DMS53 treated with DMSO at 0.1 percent for 48 hours (cell line): ENCODE measurements around the gene FGGY.

Source experiments
- DNase-seq: peaks from one replicate; lab custom pipeline; 2025; ENCODE audit not compliant: unreplicated experiment; lab: John Stamatoyannopoulos, UW

The FGGY gene

GRCh38 chr1:59788825-59789224 is 491.9 kb downstream of the FGGY start:
- DNase-seq, result no peak

GRCh38 chr1:59798600-59798999 is 501.7 kb downstream of the FGGY start:
- no peak for DNase-seq

GRCh38 chr1:59803458-59804038 is 506.7 kb downstream of the FGGY start:
- no peak for DNase-seq

GRCh38 chr1:59804301-59804700 is 507.4 kb downstream of the FGGY start:
- DNase-seq, result no peak

GRCh38 chr1:59805554-59805953 is 508.7 kb downstream of the FGGY start:
- DNase-seq, result no peak
